ENCODE data around the gene UBE2O. TPM values are rescaled to one million over a fixed set of nuclear protein-coding genes. Genes with fewer than 3 reads are reported as not detected.

UBE2O gene
- total and polyA plus RNA-seq, 4 donors = 3.3 to 71.5 (median 9.2) TPM

DNA sequence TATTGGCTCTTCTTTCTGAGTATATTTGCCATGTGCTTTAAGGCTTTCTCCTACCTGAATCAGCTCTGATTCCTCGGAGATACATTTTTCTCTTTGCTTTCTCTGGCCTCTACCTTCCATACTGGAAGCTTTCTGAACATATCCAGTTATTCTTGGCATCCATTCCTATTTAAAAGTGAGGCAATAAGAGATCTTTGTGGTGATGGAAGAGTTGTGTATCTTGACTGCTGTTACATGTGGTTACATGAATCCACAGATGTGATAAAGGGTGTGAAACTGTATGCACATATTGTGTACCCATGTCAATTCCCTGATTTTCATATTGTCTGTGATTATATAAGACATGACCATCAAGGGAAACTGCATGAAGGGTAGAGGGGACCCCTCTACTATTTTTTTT is 24.4 kb downstream of the UBE2O start:
- TF ChIP-seq, protein P1, sequence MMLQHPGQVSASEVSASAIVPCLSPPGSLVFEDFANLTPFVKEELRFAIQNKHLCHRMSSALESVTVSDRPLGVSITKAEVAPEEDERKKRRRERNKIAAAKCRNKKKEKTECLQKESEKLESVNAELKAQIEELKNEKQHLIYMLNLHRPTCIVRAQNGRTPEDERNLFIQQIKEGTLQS (IDR thresholded peaks at IDR 0.05) = no peak
- TF ChIP-seq TAF1 (conservative IDR thresholded peaks at IDR 0.05) = no peak
- TF ChIP-seq, protein P2, sequence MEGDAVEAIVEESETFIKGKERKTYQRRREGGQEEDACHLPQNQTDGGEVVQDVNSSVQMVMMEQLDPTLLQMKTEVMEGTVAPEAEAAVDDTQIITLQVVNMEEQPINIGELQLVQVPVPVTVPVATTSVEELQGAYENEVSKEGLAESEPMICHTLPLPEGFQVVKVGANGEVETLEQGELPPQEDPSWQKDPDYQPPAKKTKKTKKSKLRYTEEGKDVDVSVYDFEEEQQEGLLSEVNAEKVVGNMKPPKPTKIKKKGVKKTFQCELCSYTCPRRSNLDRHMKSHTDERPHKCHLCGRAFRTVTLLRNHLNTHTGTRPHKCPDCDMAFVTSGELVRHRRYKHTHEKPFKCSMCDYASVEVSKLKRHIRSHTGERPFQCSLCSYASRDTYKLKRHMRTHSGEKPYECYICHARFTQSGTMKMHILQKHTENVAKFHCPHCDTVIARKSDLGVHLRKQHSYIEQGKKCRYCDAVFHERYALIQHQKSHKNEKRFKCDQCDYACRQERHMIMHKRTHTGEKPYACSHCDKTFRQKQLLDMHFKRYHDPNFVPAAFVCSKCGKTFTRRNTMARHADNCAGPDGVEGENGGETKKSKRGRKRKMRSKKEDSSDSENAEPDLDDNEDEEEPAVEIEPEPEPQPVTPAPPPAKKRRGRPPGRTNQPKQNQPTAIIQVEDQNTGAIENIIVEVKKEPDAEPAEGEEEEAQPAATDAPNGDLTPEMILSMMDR (IDR thresholded peaks at IDR 0.05; ENCODE audit: low read depth, low read length, missing input control) = no peak
- TF ChIP-seq SP1 (IDR thresholded peaks at IDR 0.05) = no peak
- TF ChIP-seq FOXA1 (IDR thresholded peaks at IDR 0.05) = no peak
- TF ChIP-seq, protein P3, sequence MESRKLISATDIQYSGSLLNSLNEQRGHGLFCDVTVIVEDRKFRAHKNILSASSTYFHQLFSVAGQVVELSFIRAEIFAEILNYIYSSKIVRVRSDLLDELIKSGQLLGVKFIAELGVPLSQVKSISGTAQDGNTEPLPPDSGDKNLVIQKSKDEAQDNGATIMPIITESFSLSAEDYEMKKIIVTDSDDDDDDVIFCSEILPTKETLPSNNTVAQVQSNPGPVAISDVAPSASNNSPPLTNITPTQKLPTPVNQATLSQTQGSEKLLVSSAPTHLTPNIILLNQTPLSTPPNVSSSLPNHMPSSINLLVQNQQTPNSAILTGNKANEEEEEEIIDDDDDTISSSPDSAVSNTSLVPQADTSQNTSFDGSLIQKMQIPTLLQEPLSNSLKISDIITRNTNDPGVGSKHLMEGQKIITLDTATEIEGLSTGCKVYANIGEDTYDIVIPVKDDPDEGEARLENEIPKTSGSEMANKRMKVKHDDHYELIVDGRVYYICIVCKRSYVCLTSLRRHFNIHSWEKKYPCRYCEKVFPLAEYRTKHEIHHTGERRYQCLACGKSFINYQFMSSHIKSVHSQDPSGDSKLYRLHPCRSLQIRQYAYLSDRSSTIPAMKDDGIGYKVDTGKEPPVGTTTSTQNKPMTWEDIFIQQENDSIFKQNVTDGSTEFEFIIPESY (IDR thresholded peaks at IDR 0.05) = no peak
- no peak for TF ChIP-seq FOXA2 (IDR thresholded peaks at IDR 0.05)
- TF ChIP-seq EGR1 (IDR thresholded peaks at IDR 0.05; ENCODE audit: low read depth in 2 of 2) = no peak
- TF ChIP-seq, protein P4, sequence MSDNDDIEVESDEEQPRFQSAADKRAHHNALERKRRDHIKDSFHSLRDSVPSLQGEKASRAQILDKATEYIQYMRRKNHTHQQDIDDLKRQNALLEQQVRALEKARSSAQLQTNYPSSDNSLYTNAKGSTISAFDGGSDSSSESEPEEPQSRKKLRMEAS (IDR thresholded peaks at IDR 0.05) = no peak
- no peak for TF ChIP-seq GABPA (IDR thresholded peaks at IDR 0.05 in 1 of 2, conservative IDR thresholded peaks at IDR 0.05 in 1 of 2)
- no peak for TF ChIP-seq HNF4A (conservative IDR thresholded peaks at IDR 0.05)
- TF ChIP-seq JUND (IDR thresholded peaks at IDR 0.05) = no peak
- no peak for TF ChIP-seq HNF4G (IDR thresholded peaks at IDR 0.05)
- TF ChIP-seq NR2F2 (IDR thresholded peaks at IDR 0.05) = no peak
- no peak for DNase-seq (ENCODE audit: low spot score)
- peaks cover 0 to 1% (median 0%) of the 10 kb centered on the region in 4 donors for H3K36me3 ChIP-seq (ENCODE audit: control insufficient read depth in 4 of 4, insufficient read depth in 3 of 4, low read depth in 1 of 4, low read length in 3 of 4)
- H3K4me1 ChIP-seq (ENCODE audit: control insufficient read depth in 4 of 4, insufficient read depth in 4 of 4, low read length in 3 of 4) = no peaks in the 10 kb centered on the region
- H3K4me3 ChIP-seq (ENCODE audit: low read depth in 1 of 3, low read length in 3 of 3) = no peak overlapping the region
- 97% methylated on average over 1 of the region's 1 CpG for WGBS
- no peak overlapping the region for H3K9ac ChIP-seq (ENCODE audit: low read depth in 1 of 2, low read length in 2 of 2)
- no peak overlapping the region for H3K27ac ChIP-seq (ENCODE audit: low read depth in 1 of 2, low read length in 2 of 2)
- H3K27me3 ChIP-seq (ENCODE audit: control insufficient read depth in 4 of 4, insufficient read depth in 4 of 4, low read length in 3 of 4) = no peaks in the 10 kb centered on the region
- H3K9me3 ChIP-seq (ENCODE audit: control insufficient read depth in 4 of 4, low read length in 3 of 4) = no peaks in the 10 kb centered on the region

DNA sequence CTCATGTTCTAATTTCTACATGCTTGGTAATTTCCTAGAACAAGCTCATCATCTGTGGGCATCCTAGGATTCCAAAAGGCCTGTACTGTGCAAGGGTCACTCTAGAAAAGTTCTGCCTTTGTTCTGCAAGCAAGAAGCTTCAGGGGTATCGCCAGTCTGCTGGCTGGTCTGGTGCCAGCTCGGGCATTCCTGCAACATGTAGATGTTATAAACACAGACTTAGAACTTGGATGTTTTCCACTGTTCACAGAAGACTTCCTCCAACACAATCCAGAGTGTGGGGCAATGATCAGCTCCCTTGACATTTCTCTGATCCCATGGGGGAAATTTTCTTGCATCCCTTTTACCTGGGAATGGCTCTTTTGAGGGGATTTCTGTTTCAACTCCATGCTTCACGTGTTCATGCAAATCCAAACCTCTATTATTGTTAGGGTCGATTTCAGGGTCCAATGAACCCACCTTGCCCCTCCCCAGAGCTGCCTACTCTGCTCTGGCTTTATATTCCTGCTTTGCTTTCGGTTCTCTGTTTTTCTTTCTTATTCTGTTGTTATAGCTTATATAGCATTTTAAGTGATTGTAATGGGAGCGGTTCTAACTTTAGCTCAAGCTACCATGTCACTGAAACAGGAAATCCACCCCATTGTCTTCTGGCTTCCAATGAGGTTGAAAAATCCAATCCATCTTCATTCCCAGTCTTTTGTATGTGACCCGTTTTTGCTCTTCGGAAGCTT is 25.3 kb downstream of the UBE2O start:
- WGBS = 78% methylated on average over 8 of the region's 8 CpGs
- no peak for DNase-seq (ENCODE audit: low spot score)
- H3K36me3 ChIP-seq (ENCODE audit: control insufficient read depth in 4 of 4, insufficient read depth in 3 of 4, low read depth in 1 of 4, low read length in 3 of 4) = peaks cover 0 to 1% (median 0%) of the 10 kb centered on the region in 4 donors
- H3K27ac ChIP-seq (ENCODE audit: low read depth in 1 of 2, low read length in 2 of 2) = no peak overlapping the region
- no peak overlapping the region for H3K4me3 ChIP-seq (ENCODE audit: low read depth in 1 of 3, low read length in 3 of 3)
- TF ChIP-seq, protein P4 (IDR thresholded peaks at IDR 0.05) = no peak
- TF ChIP-seq HNF4G (IDR thresholded peaks at IDR 0.05) (no peak), FOXA1 (IDR thresholded peaks at IDR 0.05) (no peak), EGR1 (IDR thresholded peaks at IDR 0.05; ENCODE audit: low read depth in 2 of 2) (no peak), RAD21 (IDR thresholded peaks at IDR 0.05) (no peak), RXRA (IDR thresholded peaks at IDR 0.05) (no peak), GABPA (IDR thresholded peaks at IDR 0.05 in 1 of 2, conservative IDR thresholded peaks at IDR 0.05 in 1 of 2) (no peak)
- TF ChIP-seq, protein P2 (IDR thresholded peaks at IDR 0.05; ENCODE audit: low read depth, low read length, missing input control) = no peak
- TF ChIP-seq, protein P1 (IDR thresholded peaks at IDR 0.05) = no peak
- TF ChIP-seq, protein P3 (IDR thresholded peaks at IDR 0.05) = no peak
- TF ChIP-seq, protein P5, sequence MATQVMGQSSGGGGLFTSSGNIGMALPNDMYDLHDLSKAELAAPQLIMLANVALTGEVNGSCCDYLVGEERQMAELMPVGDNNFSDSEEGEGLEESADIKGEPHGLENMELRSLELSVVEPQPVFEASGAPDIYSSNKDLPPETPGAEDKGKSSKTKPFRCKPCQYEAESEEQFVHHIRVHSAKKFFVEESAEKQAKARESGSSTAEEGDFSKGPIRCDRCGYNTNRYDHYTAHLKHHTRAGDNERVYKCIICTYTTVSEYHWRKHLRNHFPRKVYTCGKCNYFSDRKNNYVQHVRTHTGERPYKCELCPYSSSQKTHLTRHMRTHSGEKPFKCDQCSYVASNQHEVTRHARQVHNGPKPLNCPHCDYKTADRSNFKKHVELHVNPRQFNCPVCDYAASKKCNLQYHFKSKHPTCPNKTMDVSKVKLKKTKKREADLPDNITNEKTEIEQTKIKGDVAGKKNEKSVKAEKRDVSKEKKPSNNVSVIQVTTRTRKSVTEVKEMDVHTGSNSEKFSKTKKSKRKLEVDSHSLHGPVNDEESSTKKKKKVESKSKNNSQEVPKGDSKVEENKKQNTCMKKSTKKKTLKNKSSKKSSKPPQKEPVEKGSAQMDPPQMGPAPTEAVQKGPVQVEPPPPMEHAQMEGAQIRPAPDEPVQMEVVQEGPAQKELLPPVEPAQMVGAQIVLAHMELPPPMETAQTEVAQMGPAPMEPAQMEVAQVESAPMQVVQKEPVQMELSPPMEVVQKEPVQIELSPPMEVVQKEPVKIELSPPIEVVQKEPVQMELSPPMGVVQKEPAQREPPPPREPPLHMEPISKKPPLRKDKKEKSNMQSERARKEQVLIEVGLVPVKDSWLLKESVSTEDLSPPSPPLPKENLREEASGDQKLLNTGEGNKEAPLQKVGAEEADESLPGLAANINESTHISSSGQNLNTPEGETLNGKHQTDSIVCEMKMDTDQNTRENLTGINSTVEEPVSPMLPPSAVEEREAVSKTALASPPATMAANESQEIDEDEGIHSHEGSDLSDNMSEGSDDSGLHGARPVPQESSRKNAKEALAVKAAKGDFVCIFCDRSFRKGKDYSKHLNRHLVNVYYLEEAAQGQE (IDR thresholded peaks at IDR 0.05) = no peak
- H3K27me3 ChIP-seq (ENCODE audit: control insufficient read depth in 4 of 4, insufficient read depth in 4 of 4, low read length in 3 of 4) = no peaks in the 10 kb centered on the region
- H3K9me3 ChIP-seq (ENCODE audit: control insufficient read depth in 4 of 4, low read length in 3 of 4) = no peaks in the 10 kb centered on the region
- no peaks in the 10 kb centered on the region for H3K4me1 ChIP-seq (ENCODE audit: control insufficient read depth in 4 of 4, insufficient read depth in 4 of 4, low read length in 3 of 4)
- H3K9ac ChIP-seq (ENCODE audit: low read depth in 1 of 2, low read length in 2 of 2) = no peak overlapping the region

All from liver (tissue), 9 donors.